Measurements from ENCODE around the gene MOSPD2. TPM values are rescaled to one million over a fixed set of nuclear protein-coding genes. Genes with fewer than 3 reads are reported as not detected.
A peak's percentile ranks its signal among the peaks of the same experiment; 100 is the strongest.

MOSPD2 gene
- total RNA-seq, 1 donor from 2014 or later: 13.9 TPM

DNA sequence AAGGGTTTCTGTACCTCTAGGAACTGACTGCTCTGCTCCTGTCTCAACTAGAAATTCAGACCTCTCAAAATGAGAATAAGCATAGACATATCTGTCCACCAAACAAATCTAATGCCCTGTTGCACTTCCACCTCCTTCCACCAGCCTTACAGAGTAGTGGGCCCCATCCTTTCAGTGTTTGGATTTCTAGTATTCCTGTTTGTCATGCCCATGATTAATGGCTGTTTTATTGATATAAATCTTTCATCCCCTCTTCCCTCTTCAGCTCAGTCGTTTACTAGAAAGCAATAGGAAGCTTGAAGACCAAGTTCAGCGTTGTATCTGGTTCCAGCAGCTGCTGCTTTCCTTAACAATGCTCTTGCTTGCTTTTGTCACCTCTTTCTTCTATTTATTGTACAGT, 46.2 kb downstream of the MOSPD2 start:
- no peaks in the 10 kb centered on the region for H4K20me1 ChIP-seq (ENCODE audit: insufficient read depth, low read length)
- H3K4me2 ChIP-seq (ENCODE audit: low read length): no peak overlapping the region
- H3K4me3 Mint-ChIP-seq (ENCODE audit: unreplicated experiment): no peak overlapping the region
- no peak overlapping the region for H3K4me3 ChIP-seq (ENCODE audit: insufficient read depth, low read depth, low read length)
- no peak for TF ChIP-seq EZH2 (IDR thresholded peaks at IDR 0.05; ENCODE audit: insufficient read depth, low read length)
- H3K27me3 Mint-ChIP-seq (ENCODE audit: low read depth, unreplicated experiment): no peaks in the 10 kb centered on the region
- H3K36me3 ChIP-seq (ENCODE audit: insufficient read depth, low read length): no peaks in the 10 kb centered on the region
- no peak overlapping the region for H3K27ac Mint-ChIP-seq (ENCODE audit: unreplicated experiment)
- peaks cover 18% of the 10 kb centered on the region for H3K4me1 Mint-ChIP-seq (ENCODE audit: low read depth, unreplicated experiment)
- no peak overlapping the region for H2AFZ ChIP-seq (ENCODE audit: low read depth, low read length)
- peak; percentile 47 for FAIRE-seq
- H3K9ac ChIP-seq (ENCODE audit: low read length): no peak overlapping the region
- no peaks in the 10 kb centered on the region for H3K9me3 Mint-ChIP-seq (ENCODE audit: unreplicated experiment)
- H3K79me2 ChIP-seq (ENCODE audit: insufficient read depth, low read length): no peaks in the 10 kb centered on the region
- no peaks in the 10 kb centered on the region for H3K36me3 Mint-ChIP-seq (ENCODE audit: low read depth, unreplicated experiment)
- H3K27me3 ChIP-seq (ENCODE audit: insufficient read depth, low read length): no peaks in the 10 kb centered on the region
- DNase-seq (ENCODE audit: low read depth): no peak
- H3K4me1 ChIP-seq (ENCODE audit: insufficient read depth, low read length): peaks cover 27% of the 10 kb centered on the region
- H3K27ac ChIP-seq (ENCODE audit: low read depth, low read length): peak overlapping the region; percentile 38
- no peaks in the 10 kb centered on the region for H3K9me3 ChIP-seq (ENCODE audit: insufficient read depth, low read depth, low read length)

DNA sequence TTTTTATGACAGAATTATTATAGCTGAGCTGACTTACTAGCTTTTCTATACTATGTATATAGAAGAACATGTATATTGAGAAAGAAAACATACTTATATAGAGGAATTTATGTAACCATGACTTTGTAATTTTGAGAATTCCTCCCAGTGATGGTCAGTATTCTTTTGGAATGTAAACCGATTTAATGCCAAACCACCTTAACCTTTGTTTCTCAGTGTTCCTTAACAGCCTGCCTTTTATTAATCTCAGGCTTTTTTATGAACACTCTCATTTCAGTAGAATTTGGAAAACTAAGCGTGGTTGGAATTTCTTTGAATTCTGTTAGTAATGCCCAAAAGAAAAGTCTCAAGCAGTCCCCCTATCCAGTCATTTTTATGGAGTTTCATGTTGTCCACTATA, 47.0 kb downstream of the MOSPD2 start:
- peak; percentile 74 for DNase-seq (ENCODE audit: low read depth)
- Mint-ChIP-seq H3K27ac (ENCODE audit: unreplicated experiment) (no peak overlapping the region), H3K36me3 (ENCODE audit: low read depth, unreplicated experiment) (no peaks in the 10 kb centered on the region), H3K27me3 (ENCODE audit: low read depth, unreplicated experiment) (no peaks in the 10 kb centered on the region), H3K4me1 (ENCODE audit: low read depth, unreplicated experiment) (peaks cover 18% of the 10 kb centered on the region), H3K9me3 (ENCODE audit: unreplicated experiment) (no peaks in the 10 kb centered on the region), H3K4me3 (ENCODE audit: unreplicated experiment) (no peak overlapping the region)
- H3K9me3 ChIP-seq (ENCODE audit: insufficient read depth, low read depth, low read length): no peaks in the 10 kb centered on the region
- H3K4me3 ChIP-seq (ENCODE audit: insufficient read depth, low read depth, low read length): no peak overlapping the region
- no peak for FAIRE-seq
- H3K4me1 ChIP-seq (ENCODE audit: insufficient read depth, low read length): peaks cover 27% of the 10 kb centered on the region
- no peak overlapping the region for H3K9ac ChIP-seq (ENCODE audit: low read length)
- H3K79me2 ChIP-seq (ENCODE audit: insufficient read depth, low read length): no peaks in the 10 kb centered on the region
- TF ChIP-seq, protein P1, sequence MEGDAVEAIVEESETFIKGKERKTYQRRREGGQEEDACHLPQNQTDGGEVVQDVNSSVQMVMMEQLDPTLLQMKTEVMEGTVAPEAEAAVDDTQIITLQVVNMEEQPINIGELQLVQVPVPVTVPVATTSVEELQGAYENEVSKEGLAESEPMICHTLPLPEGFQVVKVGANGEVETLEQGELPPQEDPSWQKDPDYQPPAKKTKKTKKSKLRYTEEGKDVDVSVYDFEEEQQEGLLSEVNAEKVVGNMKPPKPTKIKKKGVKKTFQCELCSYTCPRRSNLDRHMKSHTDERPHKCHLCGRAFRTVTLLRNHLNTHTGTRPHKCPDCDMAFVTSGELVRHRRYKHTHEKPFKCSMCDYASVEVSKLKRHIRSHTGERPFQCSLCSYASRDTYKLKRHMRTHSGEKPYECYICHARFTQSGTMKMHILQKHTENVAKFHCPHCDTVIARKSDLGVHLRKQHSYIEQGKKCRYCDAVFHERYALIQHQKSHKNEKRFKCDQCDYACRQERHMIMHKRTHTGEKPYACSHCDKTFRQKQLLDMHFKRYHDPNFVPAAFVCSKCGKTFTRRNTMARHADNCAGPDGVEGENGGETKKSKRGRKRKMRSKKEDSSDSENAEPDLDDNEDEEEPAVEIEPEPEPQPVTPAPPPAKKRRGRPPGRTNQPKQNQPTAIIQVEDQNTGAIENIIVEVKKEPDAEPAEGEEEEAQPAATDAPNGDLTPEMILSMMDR (IDR thresholded peaks at IDR 0.05; ENCODE audit: insufficient read depth, low read depth, low read length): no peak
- TF ChIP-seq EZH2 (IDR thresholded peaks at IDR 0.05; ENCODE audit: insufficient read depth, low read length): no peak
- no peaks in the 10 kb centered on the region for H3K27me3 ChIP-seq (ENCODE audit: insufficient read depth, low read length)
- no peaks in the 10 kb centered on the region for H3K36me3 ChIP-seq (ENCODE audit: insufficient read depth, low read length)
- H3K4me2 ChIP-seq (ENCODE audit: low read length): peak overlapping the region; percentile 41
- no peak overlapping the region for H2AFZ ChIP-seq (ENCODE audit: low read depth, low read length)
- peak overlapping the region; percentile 65 for H3K27ac ChIP-seq (ENCODE audit: low read depth, low read length)
- H4K20me1 ChIP-seq (ENCODE audit: insufficient read depth, low read length): no peaks in the 10 kb centered on the region

DNA sequence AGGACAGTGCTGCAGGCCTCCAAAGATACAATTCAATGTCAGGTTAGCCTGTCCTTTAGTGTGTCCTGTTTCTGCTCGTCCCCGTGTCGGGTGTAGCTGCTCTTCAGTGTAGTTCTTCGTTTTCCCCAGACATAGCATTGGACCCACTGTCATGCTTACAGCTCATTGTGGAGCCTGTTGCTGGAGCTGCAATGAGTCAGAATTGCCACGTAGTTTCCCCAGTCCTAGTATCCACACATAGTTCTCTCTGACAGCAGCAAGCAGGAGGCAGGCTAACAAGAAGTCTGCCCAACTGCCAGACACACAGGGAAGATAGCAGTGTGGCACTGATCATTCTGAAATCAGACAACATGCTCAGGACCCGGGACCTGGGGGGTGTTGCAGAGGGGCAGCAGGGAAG, 49.2 kb downstream of the MOSPD2 start:
- peak overlapping the region; percentile 74 for H3K9ac ChIP-seq (ENCODE audit: low read length)
- Mint-ChIP-seq H3K9me3 (ENCODE audit: unreplicated experiment) (no peaks in the 10 kb centered on the region), H3K36me3 (ENCODE audit: low read depth, unreplicated experiment) (no peaks in the 10 kb centered on the region), H3K4me1 (ENCODE audit: low read depth, unreplicated experiment) (peaks cover 10% of the 10 kb centered on the region), H3K27ac (ENCODE audit: unreplicated experiment) (peak overlapping the region; percentile 87), H3K4me3 (ENCODE audit: unreplicated experiment) (no peak overlapping the region), H3K27me3 (ENCODE audit: low read depth, unreplicated experiment) (no peaks in the 10 kb centered on the region)
- H4K20me1 ChIP-seq (ENCODE audit: insufficient read depth, low read length): no peaks in the 10 kb centered on the region
- H3K4me3 ChIP-seq (ENCODE audit: insufficient read depth, low read depth, low read length): no peak overlapping the region
- H3K27me3 ChIP-seq (ENCODE audit: insufficient read depth, low read length): no peaks in the 10 kb centered on the region
- H3K27ac ChIP-seq (ENCODE audit: low read depth, low read length): peak overlapping the region; percentile 80
- peaks cover 17% of the 10 kb centered on the region for H3K4me1 ChIP-seq (ENCODE audit: insufficient read depth, low read length)
- DNase-seq (ENCODE audit: low read depth): peak; percentile 91
- no peaks in the 10 kb centered on the region for H3K9me3 ChIP-seq (ENCODE audit: insufficient read depth, low read depth, low read length)
- peak overlapping the region; percentile 54 for H3K4me2 ChIP-seq (ENCODE audit: low read length)
- H2AFZ ChIP-seq (ENCODE audit: low read depth, low read length): no peak overlapping the region
- no peak for TF ChIP-seq EZH2 (IDR thresholded peaks at IDR 0.05; ENCODE audit: insufficient read depth, low read length)
- TF ChIP-seq, protein P1 (IDR thresholded peaks at IDR 0.05; ENCODE audit: insufficient read depth, low read depth, low read length): no peak
- no peaks in the 10 kb centered on the region for H3K36me3 ChIP-seq (ENCODE audit: insufficient read depth, low read length)
- FAIRE-seq: peak; percentile 96
- no peaks in the 10 kb centered on the region for H3K79me2 ChIP-seq (ENCODE audit: insufficient read depth, low read length)

Data from astrocyte (in vitro differentiated cells and primary cell).